HK-2 (cell line): ENCODE measurements around the gene TBC1D16.

Source experiments
- DNase-seq: peaks from one replicate; pipeline ENCODE4 v3.0.0-alpha.2; 2018; ENCODE audit not compliant: unreplicated experiment

The TBC1D16 gene

GRCh38 chr17:79891113-79891730, 144.4 kb downstream of the TBC1D16 start:
- no peak for DNase-seq

- DNase-seq: no peak
Observed at GRCh38 chr17:79890706-79891105, 145.0 kb downstream of the TBC1D16 start.

- DNase-seq: no peak
Observed at GRCh38 chr17:79888811-79889634, 146.6 kb downstream of the TBC1D16 start.

- no peak for DNase-seq
Observed at GRCh38 chr17:79888009-79888540, 147.6 kb downstream of the TBC1D16 start.

GRCh38 chr17:79887451-79887991, 148.2 kb downstream of the TBC1D16 start:
- DNase-seq: no peak

GRCh38 chr17:79883202-79883601, 152.5 kb downstream of the TBC1D16 start:
- DNase-seq: no peak
